DOHH2 (cell line): ENCODE results near the gene ZNF236.

ENCODE experiments used
- CTCF ChIP-seq: fragments of 200-600 bp; sonication (generic); IDR thresholded peaks from one replicate; pipeline ENCODE4 v1.5.1; 2014; ENCODE audit warnings: antibody characterized with exemption, mild to moderate bottlenecking, low read depth, low read length; ENCODE audit not compliant: poor library complexity, severe bottlenecking
- EZH2phosphoT487 ChIP-seq: fragments of 200-600 bp; sonication (generic); IDR thresholded peaks from 2 replicates; pipeline ENCODE4 v1.6.1; 2017; ENCODE audit warnings: borderline replicate concordance, mild to moderate bottlenecking, antibody characterized with exemption, low read length, moderate library complexity, mixed read lengths

GRCh38 chr18:76938619-76939018 is 116.3 kb downstream of the ZNF236 start:
- TF ChIP-seq CTCF, result no peak
- no peak for TF ChIP-seq EZH2phosphoT487
